GM12864 (cell line): Measurements from ENCODE around the gene ARID5B.

Experiments used
- DNase-seq: peaks from one replicate; pipeline ENCODE4 v3.0.0-alpha.2; 2011; ENCODE audit warnings: low read depth
- H3K4me3 ChIP-seq: 2 replicates; pipeline ENCODE4 v1.5.1; 2011; ENCODE audit warnings: mild to moderate bottlenecking, low read depth, low read length, control low read depth
- CTCF ChIP-seq: IDR thresholded peaks from 2 replicates; pipeline ENCODE4 v1.5.1; 2011; ENCODE audit warnings: low read depth, mild to moderate bottlenecking, moderate library complexity, low read length, control low read depth, inconsistent platforms; ENCODE audit errors: missing control alignments

Gene ARID5B

GRCh38 chr10:61870526-61870895, 31.0 kb upstream of the ARID5B start:
- H3K4me3 ChIP-seq = no peak overlapping the region
- no peak for DNase-seq
- TF ChIP-seq CTCF = no peak

DNA sequence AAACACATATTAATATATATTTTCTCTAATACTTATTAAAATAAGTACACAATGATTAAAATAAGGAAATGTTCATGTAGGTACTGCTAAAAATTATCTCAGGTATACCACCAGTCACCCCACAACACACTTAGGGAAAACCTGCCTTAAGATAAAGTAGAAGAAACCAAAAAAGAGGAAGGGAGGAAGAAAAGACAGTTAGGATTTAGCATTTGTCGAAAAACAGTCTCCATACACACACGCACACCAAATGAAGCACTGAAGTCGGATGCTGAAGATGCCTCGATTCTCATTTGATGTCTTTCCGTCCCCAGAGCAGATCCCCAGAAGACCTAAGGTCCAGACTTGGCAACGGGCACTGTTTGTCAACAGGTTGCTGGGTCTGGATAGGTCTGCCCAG, 30.0 kb upstream of the ARID5B start:
- no peak for TF ChIP-seq CTCF
- no peak for DNase-seq

GRCh38 chr10:61877887-61878739, 23.4 kb upstream of the ARID5B start:
- no peak for DNase-seq
- no peak overlapping the region for H3K4me3 ChIP-seq
- no peak for TF ChIP-seq CTCF

More for the DNA sequence above, 30.0 kb upstream of the ARID5B start:
- no peak overlapping the region for H3K4me3 ChIP-seq

GRCh38 chr10:61878740-61879068, 22.8 kb upstream of the ARID5B start:
- no peak for DNase-seq
- TF ChIP-seq CTCF = no peak
- H3K4me3 ChIP-seq = no peak overlapping the region

- no peak overlapping the region for H3K4me3 ChIP-seq
- TF ChIP-seq CTCF = no peak
- DNase-seq = no peak
Measured at GRCh38 chr10:61882621-61883370, 18.7 kb upstream of the ARID5B start.

DNA sequence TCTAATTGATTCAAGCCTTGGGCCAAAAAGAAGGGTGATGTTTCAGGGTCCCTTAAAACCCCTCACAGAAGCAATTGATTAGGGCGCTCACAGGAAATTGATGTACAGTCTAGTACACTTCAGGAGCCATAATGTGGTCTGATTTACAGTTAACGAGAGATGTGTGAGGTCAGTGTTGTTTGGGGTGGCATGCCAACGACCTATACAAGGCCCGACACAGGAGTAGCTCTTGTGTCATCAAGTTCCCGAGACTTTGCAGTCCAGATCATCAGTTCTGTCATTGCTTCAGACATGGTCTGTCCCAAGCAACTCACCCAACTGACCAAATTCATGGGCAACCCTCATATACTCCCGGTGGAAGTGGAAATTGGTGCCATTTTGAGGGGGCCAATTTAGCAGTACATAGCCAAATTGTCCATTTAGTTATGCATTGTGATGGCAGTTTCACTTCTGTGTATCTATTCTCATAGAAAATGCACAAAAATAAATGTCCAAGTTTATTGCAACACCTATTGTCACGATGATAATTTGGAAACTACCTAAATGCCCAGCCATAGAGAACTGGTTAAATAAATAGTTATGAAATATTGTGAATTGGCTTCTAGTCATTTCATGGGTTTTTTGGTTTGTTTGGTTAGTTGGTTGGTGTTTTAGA, 18.0 kb upstream of the ARID5B start:
- no peak for TF ChIP-seq CTCF
- H3K4me3 ChIP-seq = no peak overlapping the region
- no peak for DNase-seq
